Activated T-cell treated with anti-CD3 and anti-CD28 coated beads, Interleukin-2, amount 50 U/mL, for 24 hours (primary cell): Measurements from ENCODE around the gene CBFB.
A peak's percentile ranks its signal among the peaks of the same experiment; 100 is the strongest.

Experiments used
- DNase-seq: peaks from one replicate; pipeline ENCODE4 v3.0.0-alpha.2; 2020
- H3K27ac Mint-ChIP-seq: 2 replicates; pipeline ENCODE4 v1.8.0; 2020; ENCODE audit warnings: mild to moderate bottlenecking, mixed read lengths
- H3K27me3 Mint-ChIP-seq: 2 replicates; pipeline ENCODE4 v1.8.0; 2020; ENCODE audit warnings: mixed read lengths
- H3K36me3 Mint-ChIP-seq: 2 replicates; pipeline ENCODE4 v1.8.0; 2020; ENCODE audit warnings: low read depth, mixed read lengths
- H3K4me1 Mint-ChIP-seq: 2 replicates; pipeline ENCODE4 v1.8.0; 2020; ENCODE audit warnings: low read depth, mixed read lengths
- H3K4me3 Mint-ChIP-seq: 2 replicates; pipeline ENCODE4 v1.8.0; 2020; ENCODE audit warnings: mild to moderate bottlenecking, moderate library complexity, mixed read lengths
- H3K9me3 Mint-ChIP-seq: 2 replicates; pipeline ENCODE4 v1.8.0; 2020; ENCODE audit warnings: mixed read lengths

CBFB gene

GRCh38 chr16:67087291-67087690 lies 58.3 kb downstream of the CBFB start:
- DNase-seq: no peak
- Mint-ChIP-seq H3K27ac (no peak overlapping the region), H3K4me1 (peaks cover 18% of the 10 kb centered on the region), H3K4me3 (no peak overlapping the region), H3K27me3 (no peaks in the 10 kb centered on the region), H3K36me3 (peaks cover 56% of the 10 kb centered on the region), H3K9me3 (no peaks in the 10 kb centered on the region)

- Mint-ChIP-seq H3K9me3 (no peaks in the 10 kb centered on the region), H3K27ac (no peak overlapping the region), H3K36me3 (peaks cover 58% of the 10 kb centered on the region), H3K27me3 (no peaks in the 10 kb centered on the region), H3K4me3 (no peak overlapping the region), H3K4me1 (peaks cover 19% of the 10 kb centered on the region)
- no peak for DNase-seq
These were observed 58.9 kb downstream of the CBFB start for GRCh38 chr16:67087803-67088202.

- DNase-seq: no peak
- Mint-ChIP-seq H3K4me3 (no peak overlapping the region), H3K27me3 (no peaks in the 10 kb centered on the region), H3K36me3 (peaks cover 57% of the 10 kb centered on the region), H3K27ac (peak overlapping the region; percentile 51), H3K4me1 (peaks cover 19% of the 10 kb centered on the region), H3K9me3 (no peaks in the 10 kb centered on the region)
These were observed 59.6 kb downstream of the CBFB start for GRCh38 chr16:67088551-67088950.

GRCh38 chr16:67089101-67089500 lies 60.2 kb downstream of the CBFB start:
- Mint-ChIP-seq H3K4me1 (peaks cover 19% of the 10 kb centered on the region), H3K9me3 (no peaks in the 10 kb centered on the region), H3K27ac (no peak overlapping the region), H3K36me3 (peaks cover 62% of the 10 kb centered on the region), H3K4me3 (no peak overlapping the region), H3K27me3 (no peaks in the 10 kb centered on the region)
- no peak for DNase-seq

- H3K9me3 Mint-ChIP-seq: no peaks in the 10 kb centered on the region
- H3K4me1 Mint-ChIP-seq: peaks cover 15% of the 10 kb centered on the region
- H3K27ac Mint-ChIP-seq: peak overlapping the region; percentile 90
- H3K27me3 Mint-ChIP-seq: no peaks in the 10 kb centered on the region
- no peak for DNase-seq
- H3K36me3 Mint-ChIP-seq: peaks cover 52% of the 10 kb centered on the region
- H3K4me3 Mint-ChIP-seq: no peak overlapping the region
These were observed 63.1 kb downstream of the CBFB start for GRCh38 chr16:67091906-67092566.

GRCh38 chr16:67093098-67093726 lies 64.3 kb downstream of the CBFB start:
- peaks cover 12% of the 10 kb centered on the region for H3K4me1 Mint-ChIP-seq
- H3K4me3 Mint-ChIP-seq: no peak overlapping the region
- H3K27ac Mint-ChIP-seq: peak overlapping the region; percentile 47
- no peaks in the 10 kb centered on the region for H3K9me3 Mint-ChIP-seq
- H3K27me3 Mint-ChIP-seq: no peaks in the 10 kb centered on the region
- peaks cover 49% of the 10 kb centered on the region for H3K36me3 Mint-ChIP-seq
- DNase-seq: no peak

- Mint-ChIP-seq H3K4me1 (peaks cover 12% of the 10 kb centered on the region), H3K4me3 (no peak overlapping the region), H3K27me3 (no peaks in the 10 kb centered on the region), H3K9me3 (no peaks in the 10 kb centered on the region), H3K27ac (no peak overlapping the region), H3K36me3 (peaks cover 55% of the 10 kb centered on the region)
- no peak for DNase-seq
These were observed 69.7 kb downstream of the CBFB start for GRCh38 chr16:67098599-67098998.

GRCh38 chr16:67100569-67101310 lies 71.8 kb downstream of the CBFB start:
- no peak for DNase-seq
- Mint-ChIP-seq H3K9me3 (no peaks in the 10 kb centered on the region), H3K4me1 (peaks cover 12% of the 10 kb centered on the region), H3K36me3 (peaks cover 46% of the 10 kb centered on the region), H3K27me3 (no peaks in the 10 kb centered on the region), H3K27ac (peak overlapping the region; percentile 84), H3K4me3 (no peak overlapping the region)

- H3K4me3 Mint-ChIP-seq: no peak overlapping the region
- peak overlapping the region; percentile 84 for H3K27ac Mint-ChIP-seq
- H3K36me3 Mint-ChIP-seq: peaks cover 46% of the 10 kb centered on the region
- H3K4me1 Mint-ChIP-seq: peaks cover 12% of the 10 kb centered on the region
- no peak for DNase-seq
- no peaks in the 10 kb centered on the region for H3K9me3 Mint-ChIP-seq
- no peaks in the 10 kb centered on the region for H3K27me3 Mint-ChIP-seq
These were observed 72.5 kb downstream of the CBFB start for GRCh38 chr16:67101311-67102082.

- Mint-ChIP-seq H3K9me3 (no peaks in the 10 kb centered on the region), H3K36me3 (peaks cover 32% of the 10 kb centered on the region), H3K27ac (no peak overlapping the region), H3K27me3 (no peaks in the 10 kb centered on the region), H3K4me3 (no peak overlapping the region), H3K4me1 (peaks cover 14% of the 10 kb centered on the region)
- DNase-seq: no peak
These were observed 75.1 kb downstream of the CBFB start for GRCh38 chr16:67104061-67104460.

GRCh38 chr16:67104845-67105244 lies 75.9 kb downstream of the CBFB start:
- no peak for DNase-seq
- H3K9me3 Mint-ChIP-seq: no peaks in the 10 kb centered on the region
- peaks cover 28% of the 10 kb centered on the region for H3K36me3 Mint-ChIP-seq
- no peak overlapping the region for H3K4me3 Mint-ChIP-seq
- H3K27ac Mint-ChIP-seq: peak overlapping the region; percentile 57
- no peaks in the 10 kb centered on the region for H3K27me3 Mint-ChIP-seq
- peaks cover 21% of the 10 kb centered on the region for H3K4me1 Mint-ChIP-seq

- Mint-ChIP-seq H3K36me3 (peaks cover 28% of the 10 kb centered on the region), H3K9me3 (no peaks in the 10 kb centered on the region), H3K27ac (no peak overlapping the region), H3K4me3 (no peak overlapping the region), H3K27me3 (no peaks in the 10 kb centered on the region), H3K4me1 (peaks cover 21% of the 10 kb centered on the region)
- DNase-seq: no peak
These were observed 76.3 kb downstream of the CBFB start for GRCh38 chr16:67105246-67105645.

GRCh38 chr16:67105881-67106280 lies 76.9 kb downstream of the CBFB start:
- H3K27ac Mint-ChIP-seq: no peak overlapping the region
- no peak for DNase-seq
- H3K4me1 Mint-ChIP-seq: peaks cover 21% of the 10 kb centered on the region
- no peaks in the 10 kb centered on the region for H3K9me3 Mint-ChIP-seq
- H3K36me3 Mint-ChIP-seq: peaks cover 24% of the 10 kb centered on the region
- H3K27me3 Mint-ChIP-seq: no peaks in the 10 kb centered on the region
- H3K4me3 Mint-ChIP-seq: no peak overlapping the region

GRCh38 chr16:67108489-67108888 lies 79.5 kb downstream of the CBFB start:
- no peaks in the 10 kb centered on the region for H3K9me3 Mint-ChIP-seq
- DNase-seq: no peak
- no peaks in the 10 kb centered on the region for H3K27me3 Mint-ChIP-seq
- peaks cover 32% of the 10 kb centered on the region for H3K4me1 Mint-ChIP-seq
- H3K27ac Mint-ChIP-seq: no peak overlapping the region
- peaks cover 28% of the 10 kb centered on the region for H3K36me3 Mint-ChIP-seq
- H3K4me3 Mint-ChIP-seq: no peak overlapping the region
